Esophagus squamous epithelium (tissue), 5 donors: ENCODE measurements around the gene LRP1B. TPM values are rescaled to one million over a fixed set of nuclear protein-coding genes. Genes with fewer than 3 reads are reported as not detected.

Source experiments
- DNase-seq: peaks from one replicate; lab custom pipeline; 2025; lab: John Stamatoyannopoulos, UW
- H3K27ac ChIP-seq, 4 donors: fragments of 200-600 bp; sonication (generic); one replicate each; pipeline ENCODE4 v1.5.1; 2016 to 2019; ENCODE audit warnings: mild to moderate bottlenecking in 1 of 4
- H3K27me3 ChIP-seq, 4 donors: fragments of 200-600 bp; sonication (generic); 1 replicate in 3 of 4; 2 replicates in 1 of 4; pipeline versions ENCODE4 v1.5.1 to v1.6.0; 2017 to 2021; ENCODE audit warnings: antibody characterized with exemption in 1 of 4
- H3K36me3 ChIP-seq, 3 donors: fragments of 200-600 bp; sonication (generic); one replicate each; pipeline ENCODE4 v1.5.1; 2016 to 2019
- H3K4me1 ChIP-seq, 3 donors: fragments of 200-600 bp; sonication (generic); one replicate each; pipeline ENCODE4 v1.5.1; 2017 to 2019
- H3K4me3 ChIP-seq, 4 donors: fragments of 200-600 bp; sonication (generic); 1 replicate in 3 of 4; 2 replicates in 1 of 4; pipeline ENCODE4 v1.5.1; 2016 to 2019; ENCODE audit warnings: mild to moderate bottlenecking in 2 of 4, moderate library complexity in 1 of 4
- H3K9me3 ChIP-seq, 3 donors: fragments of 200-600 bp; sonication (generic); one replicate each; pipeline ENCODE4 v1.5.1; 2016 to 2019
- POLR2A ChIP-seq, 4 donors: fragments of 450-650 bp; IDR thresholded peaks; one replicate each; pipeline ENCODE4 v1.6.1; 2017; ENCODE audit warnings: antibody characterized with exemption in 4 of 4, mild to moderate bottlenecking in 4 of 4, moderate library complexity in 3 of 4
- WGBS, 2 donors: methylation state at CpG; one replicate each; pipeline ENCODE4 v1.1.5; 2018; 5-methylcytosine and 5-hydroxymethylcytosine counted together
- intact Hi-C: fragments of 100-400 bp; cut with DNase I; formaldehyde crosslinking; loops from one replicate; pipeline ENCODE4 v1.15.0; 2022
- total RNA-seq, 4 donors: library from RNA; depleted of rRNA; stranded (reverse); fragments of >200 nt; gene quantifications; one replicate each; pipeline ENCODE4 v1.1.0, GENCODE V29; 2016
- TF ChIP-seq, protein P1 (sequence below), 6 experiments: fragments of 450-650 bp in 4 of 6; fragments of 200-600 bp in 2 of 6; sonication (generic) in 2 of 6; IDR thresholded peaks; one replicate each; pipeline ENCODE4 v1.5.1; 2016 to 2019; ENCODE audit warnings: antibody characterized with exemption in 6 of 6, mild to moderate bottlenecking in 4 of 6, moderate library complexity in 4 of 6
- donor health status: DM: yes; HTN: yes; CAD: no.

The LRP1B gene
- total RNA-seq, 4 donors from 2014 or later = 0.04 to 1.1 (median 0.23) TPM

DNA sequence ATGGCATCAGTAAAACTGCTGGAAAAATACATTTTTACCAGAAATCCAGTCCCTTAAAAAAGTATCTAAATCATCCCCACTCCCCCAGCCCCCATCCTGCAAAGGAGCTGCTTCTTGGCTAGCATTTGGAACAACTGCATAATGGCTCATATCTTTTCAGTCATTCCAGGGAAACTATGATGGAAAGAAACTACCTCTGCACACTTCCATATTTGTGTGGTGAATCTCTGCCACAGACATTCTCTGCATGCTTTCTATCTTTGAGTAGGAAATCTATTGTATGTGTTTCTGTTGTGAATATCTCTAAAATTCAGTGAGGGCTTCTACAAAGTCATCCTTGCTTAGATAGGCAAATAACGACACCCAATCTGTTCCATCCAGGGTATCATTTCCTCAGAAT lies 632.3 kb downstream of the LRP1B start:
- intact Hi-C loops = no loop called here
- 72 to 90% methylated on average over 1 of the region's 1 CpG for WGBS, 2 donors
- TF ChIP-seq, protein P1, sequence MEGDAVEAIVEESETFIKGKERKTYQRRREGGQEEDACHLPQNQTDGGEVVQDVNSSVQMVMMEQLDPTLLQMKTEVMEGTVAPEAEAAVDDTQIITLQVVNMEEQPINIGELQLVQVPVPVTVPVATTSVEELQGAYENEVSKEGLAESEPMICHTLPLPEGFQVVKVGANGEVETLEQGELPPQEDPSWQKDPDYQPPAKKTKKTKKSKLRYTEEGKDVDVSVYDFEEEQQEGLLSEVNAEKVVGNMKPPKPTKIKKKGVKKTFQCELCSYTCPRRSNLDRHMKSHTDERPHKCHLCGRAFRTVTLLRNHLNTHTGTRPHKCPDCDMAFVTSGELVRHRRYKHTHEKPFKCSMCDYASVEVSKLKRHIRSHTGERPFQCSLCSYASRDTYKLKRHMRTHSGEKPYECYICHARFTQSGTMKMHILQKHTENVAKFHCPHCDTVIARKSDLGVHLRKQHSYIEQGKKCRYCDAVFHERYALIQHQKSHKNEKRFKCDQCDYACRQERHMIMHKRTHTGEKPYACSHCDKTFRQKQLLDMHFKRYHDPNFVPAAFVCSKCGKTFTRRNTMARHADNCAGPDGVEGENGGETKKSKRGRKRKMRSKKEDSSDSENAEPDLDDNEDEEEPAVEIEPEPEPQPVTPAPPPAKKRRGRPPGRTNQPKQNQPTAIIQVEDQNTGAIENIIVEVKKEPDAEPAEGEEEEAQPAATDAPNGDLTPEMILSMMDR (IDR thresholded peaks at IDR 0.05) = no peak
- no peak for TF ChIP-seq POLR2A (IDR thresholded peaks at IDR 0.05)

DNA sequence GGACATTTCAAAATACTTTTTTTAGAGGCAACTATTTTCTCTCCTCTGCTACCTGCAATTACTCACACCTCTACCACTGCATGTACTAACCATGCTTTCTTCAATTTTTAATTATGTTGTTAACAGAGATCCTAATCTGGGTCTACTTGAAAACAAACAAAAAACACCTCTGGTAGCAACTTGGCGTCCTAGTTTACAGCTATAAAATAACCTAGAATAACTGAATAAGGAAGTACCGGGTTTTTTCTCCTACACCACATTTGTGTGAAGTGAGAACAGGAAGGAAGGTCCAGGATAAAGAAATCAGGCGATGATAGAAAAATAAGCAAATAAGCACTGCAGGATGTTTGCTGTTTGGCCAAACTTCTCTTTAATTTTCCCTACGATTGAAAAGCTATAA lies 633.5 kb downstream of the LRP1B start:
- DNase-seq = no peak
- Histone ChIP-seq H3K27me3 (no peaks in the 10 kb centered on the region), H3K27ac (no peak overlapping the region), H3K36me3 (no peaks in the 10 kb centered on the region), H3K4me3 (no peak overlapping the region), H3K4me1 (no peaks in the 10 kb centered on the region), H3K9me3 (no peaks in the 10 kb centered on the region)
- TF ChIP-seq, protein P1 (IDR thresholded peaks at IDR 0.05) = no peak
- TF ChIP-seq POLR2A (IDR thresholded peaks at IDR 0.05) = no peak
- intact Hi-C loops = no loop called here
- WGBS, 2 donors = 46 to 53% methylated on average over 4 of the region's 4 CpGs

More for the DNA sequence above, 632.3 kb downstream of the LRP1B start:
- Histone ChIP-seq H3K36me3 (no peaks in the 10 kb centered on the region), H3K9me3 (no peaks in the 10 kb centered on the region), H3K27ac (no peak overlapping the region), H3K27me3 (no peaks in the 10 kb centered on the region), H3K4me3 (no peak overlapping the region), H3K4me1 (no peaks in the 10 kb centered on the region)
- DNase-seq = no peak

DNA sequence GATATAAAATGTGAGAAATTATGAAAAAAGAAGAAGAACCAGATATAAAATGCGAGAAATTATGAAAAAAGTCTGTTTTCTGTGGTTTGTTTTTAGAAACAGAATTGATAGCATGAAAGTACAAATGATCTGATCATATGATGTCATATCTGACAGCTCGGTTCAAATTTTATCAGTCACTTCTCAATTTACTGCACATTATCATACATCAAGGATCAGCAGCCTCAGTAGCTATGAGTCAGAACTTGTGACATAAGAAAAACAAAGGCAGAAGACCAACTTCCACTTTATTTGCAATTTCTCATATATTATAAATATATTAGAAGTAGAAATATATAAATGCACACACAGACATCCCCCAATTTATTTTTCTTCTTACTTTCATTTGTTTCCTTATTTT lies 634.0 kb downstream of the LRP1B start:
- 58 to 71% methylated on average over 2 of the region's 2 CpGs for WGBS, 2 donors
- no peak for DNase-seq

DNA sequence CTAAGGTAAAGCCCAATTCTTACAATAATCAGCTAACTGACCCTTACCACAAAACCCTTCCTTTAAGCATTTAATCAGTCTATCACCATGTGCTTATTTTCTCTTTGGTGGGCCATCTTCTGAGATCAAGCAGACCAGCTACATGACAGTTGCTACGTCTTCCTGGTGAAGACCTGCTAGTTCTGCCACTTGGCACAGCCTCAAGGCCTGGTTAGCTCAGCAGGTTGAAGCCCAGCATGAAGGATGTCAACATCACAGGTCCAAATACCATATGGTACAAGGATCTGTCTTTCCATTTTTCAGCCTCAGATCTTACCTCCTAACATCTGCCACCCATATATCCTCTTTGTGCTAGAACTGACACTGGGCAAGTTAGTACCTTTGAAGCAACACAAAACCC lies 636.9 kb downstream of the LRP1B start:
- H3K27ac ChIP-seq = no peak overlapping the region
- intact Hi-C loops = no loop called here
- TF ChIP-seq, protein P1 (IDR thresholded peaks at IDR 0.05) = no peak
- no peak for TF ChIP-seq POLR2A (IDR thresholded peaks at IDR 0.05)
- WGBS, 2 donors = 77 to 100% methylated on average over 1 of the region's 1 CpG
- no peak overlapping the region for H3K4me3 ChIP-seq
- no peak for DNase-seq
- no peaks in the 10 kb centered on the region for H3K27me3 ChIP-seq
- no peaks in the 10 kb centered on the region for H3K4me1 ChIP-seq
- H3K36me3 ChIP-seq = no peaks in the 10 kb centered on the region
- no peaks in the 10 kb centered on the region for H3K9me3 ChIP-seq

More for the DNA sequence above, 634.0 kb downstream of the LRP1B start:
- intact Hi-C loops = no loop called here
- H3K9me3 ChIP-seq = no peaks in the 10 kb centered on the region
- H3K27me3 ChIP-seq = no peaks in the 10 kb centered on the region
- no peak overlapping the region for H3K4me3 ChIP-seq
- TF ChIP-seq, protein P1 (IDR thresholded peaks at IDR 0.05) = no peak
- no peak for TF ChIP-seq POLR2A (IDR thresholded peaks at IDR 0.05)
- no peak overlapping the region for H3K27ac ChIP-seq
- H3K36me3 ChIP-seq = no peaks in the 10 kb centered on the region
- no peaks in the 10 kb centered on the region for H3K4me1 ChIP-seq

DNA sequence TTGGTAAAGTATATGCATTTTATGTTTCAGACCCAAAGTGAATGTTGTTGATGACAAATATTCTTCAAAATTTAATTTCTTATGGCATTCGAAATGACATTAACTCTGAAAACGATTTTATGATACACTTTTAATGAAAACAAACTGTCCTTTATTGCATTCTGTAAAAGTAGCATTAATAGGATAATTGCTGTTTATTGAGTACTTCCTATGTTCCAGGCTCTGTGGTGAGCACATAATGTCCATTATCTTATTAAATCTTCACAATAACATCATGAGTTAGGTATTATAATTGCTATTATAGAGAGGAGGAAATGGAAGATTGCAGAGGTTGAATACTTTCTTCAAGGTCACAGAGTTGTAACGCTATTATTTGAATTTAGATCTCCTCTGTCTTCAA lies 638.0 kb downstream of the LRP1B start:
- 76 to 77% methylated on average over 3 of the region's 3 CpGs for WGBS, 2 donors
- intact Hi-C loops = no loop called here
- Histone ChIP-seq H3K27me3 (no peaks in the 10 kb centered on the region), H3K9me3 (no peaks in the 10 kb centered on the region), H3K4me3 (no peak overlapping the region), H3K27ac (no peak overlapping the region), H3K36me3 (no peaks in the 10 kb centered on the region), H3K4me1 (peaks cover 0 to under 1% (median 0%) of the 10 kb centered on the region in 3 donors)
- no peak for DNase-seq
- TF ChIP-seq, protein P1 (IDR thresholded peaks at IDR 0.05) = no peak
- TF ChIP-seq POLR2A (IDR thresholded peaks at IDR 0.05) = no peak
